GM18508 (cell line): ENCODE data around the gene RNF4.
"Not testable (repeated sequence)": the region's sequence is repeated elsewhere in the genome, so short reads cannot be mapped to it uniquely, and the experiment has no call there.

Experiments used
- ATAC-seq: cut with Tn5 transposase; IDR thresholded peaks from one replicate; pipeline ENCODE4 v1.9.1; 2021; ENCODE audit warnings: moderate number of reproducible peaks; ENCODE audit not compliant: insufficient read depth, unreplicated experiment

RNF4 gene

DNA sequence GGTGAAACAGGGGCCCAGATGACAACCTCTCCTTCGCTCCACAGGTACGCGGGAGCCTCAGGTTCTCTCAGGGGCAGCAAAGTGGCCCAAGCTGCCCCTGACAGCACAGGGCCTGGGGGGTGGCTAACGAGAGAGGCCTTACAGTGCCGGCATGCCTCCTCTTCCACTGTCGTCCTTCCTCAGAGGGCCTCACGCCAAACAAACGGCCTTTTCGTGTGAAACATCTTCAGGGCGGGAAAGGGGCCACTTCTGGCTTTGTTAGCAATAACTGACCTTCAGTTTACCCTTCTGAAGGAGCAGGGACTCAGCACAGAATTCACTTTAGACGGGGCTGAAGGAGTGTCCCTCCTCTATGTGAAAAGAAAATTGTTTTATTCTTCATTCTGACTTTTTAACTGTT lies 46.0 kb downstream of the RNF4 start:
- ATAC-seq = not testable (repeated sequence)

DNA sequence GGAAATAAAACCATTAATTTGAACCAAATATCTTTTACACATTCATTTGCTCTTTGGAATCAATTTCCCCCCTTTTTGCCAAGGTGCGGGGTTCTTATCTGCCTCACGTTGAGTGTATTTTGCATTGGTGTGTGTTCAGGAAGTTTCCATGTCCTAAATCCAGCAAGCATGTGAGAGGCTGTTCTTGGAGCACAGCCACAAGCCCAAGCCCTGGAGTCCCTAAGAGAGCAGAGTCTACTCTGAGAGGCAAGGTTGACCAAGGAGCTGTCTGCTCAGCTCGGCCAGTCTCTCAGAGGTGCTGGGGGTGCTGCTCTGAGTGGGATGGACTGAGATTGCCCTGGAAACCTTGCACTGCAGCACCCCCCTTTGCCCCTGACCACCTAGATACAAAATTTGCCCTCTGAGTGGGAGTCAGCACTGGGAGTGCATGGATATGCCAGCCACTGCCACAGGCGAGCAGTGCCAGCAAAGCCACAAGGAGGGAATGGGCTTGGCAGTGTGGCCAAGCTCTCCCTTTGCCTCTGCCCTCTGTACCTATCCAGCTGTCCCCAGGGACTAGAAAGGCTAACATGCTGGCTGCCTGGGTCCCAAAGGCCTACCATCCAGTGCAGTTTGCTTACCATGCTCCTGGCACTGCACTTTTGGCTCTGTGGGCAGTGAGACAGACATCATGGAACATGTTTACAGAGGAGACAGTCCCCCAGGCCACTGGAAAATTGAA lies 47.1 kb downstream of the RNF4 start:
- no peak for ATAC-seq

DNA sequence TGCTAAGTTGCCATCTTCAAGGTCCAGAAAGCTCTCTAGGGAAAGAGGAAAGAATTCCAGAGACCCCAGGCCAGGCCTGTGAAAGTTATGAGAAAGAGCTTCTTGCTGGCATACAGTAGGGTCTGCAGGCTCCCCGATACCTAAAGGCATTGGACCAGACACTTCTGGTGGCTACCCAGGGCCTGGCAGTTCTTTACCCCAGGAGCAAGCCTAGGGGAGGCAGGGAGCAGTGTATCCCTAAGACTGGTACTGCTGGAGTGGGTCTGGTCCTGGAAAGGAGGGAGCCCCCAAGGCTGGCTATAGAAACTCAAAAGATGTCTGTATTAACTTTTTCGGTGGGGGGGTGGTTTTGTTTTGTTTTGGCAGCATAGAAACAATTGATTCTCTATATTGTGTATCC lies 47.7 kb downstream of the RNF4 start:
- no peak for ATAC-seq

DNA sequence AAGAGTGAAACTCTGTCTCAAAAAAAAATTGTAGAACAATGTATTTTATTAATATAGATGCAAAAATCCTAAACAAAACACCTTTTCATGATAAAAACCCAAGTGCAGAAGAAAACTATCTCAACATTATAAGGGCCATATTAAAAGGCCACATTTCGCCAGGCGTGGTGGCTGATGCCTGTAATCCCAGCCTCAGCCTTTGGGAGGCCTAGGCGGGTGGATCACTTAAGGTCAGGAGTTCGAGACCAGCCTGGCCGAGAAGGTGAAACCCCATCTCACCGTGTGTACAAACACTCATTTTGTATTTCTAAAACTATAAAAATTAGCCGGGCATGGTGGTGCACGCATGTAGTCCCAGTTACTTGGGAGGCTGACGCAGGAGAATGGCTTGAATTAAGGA lies 57.7 kb downstream of the RNF4 start:
- no peak for ATAC-seq

DNA sequence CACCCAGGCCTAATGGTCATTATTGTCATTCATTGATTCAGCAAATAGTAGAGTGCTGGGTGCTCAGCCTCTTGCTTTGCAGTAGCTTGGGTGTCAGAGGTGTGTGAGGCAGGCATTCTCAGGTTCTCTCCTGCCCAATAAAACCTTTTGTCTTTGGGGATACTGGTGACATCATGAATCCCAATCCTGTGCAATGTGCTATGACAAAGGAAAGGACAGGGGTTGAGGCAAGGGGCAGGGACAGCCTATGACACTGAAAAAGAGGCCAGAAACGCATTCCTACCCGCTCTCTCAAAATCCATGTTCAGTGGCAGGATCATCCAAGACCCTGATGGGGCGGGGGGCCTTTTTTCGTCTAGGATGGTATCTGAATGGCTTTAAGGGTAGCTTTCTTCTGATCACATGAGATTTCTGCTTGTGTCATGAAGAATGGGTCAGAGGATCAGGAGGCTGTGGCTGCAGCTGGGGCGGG lies 66.0 kb downstream of the RNF4 start:
- no peak for ATAC-seq

DNA sequence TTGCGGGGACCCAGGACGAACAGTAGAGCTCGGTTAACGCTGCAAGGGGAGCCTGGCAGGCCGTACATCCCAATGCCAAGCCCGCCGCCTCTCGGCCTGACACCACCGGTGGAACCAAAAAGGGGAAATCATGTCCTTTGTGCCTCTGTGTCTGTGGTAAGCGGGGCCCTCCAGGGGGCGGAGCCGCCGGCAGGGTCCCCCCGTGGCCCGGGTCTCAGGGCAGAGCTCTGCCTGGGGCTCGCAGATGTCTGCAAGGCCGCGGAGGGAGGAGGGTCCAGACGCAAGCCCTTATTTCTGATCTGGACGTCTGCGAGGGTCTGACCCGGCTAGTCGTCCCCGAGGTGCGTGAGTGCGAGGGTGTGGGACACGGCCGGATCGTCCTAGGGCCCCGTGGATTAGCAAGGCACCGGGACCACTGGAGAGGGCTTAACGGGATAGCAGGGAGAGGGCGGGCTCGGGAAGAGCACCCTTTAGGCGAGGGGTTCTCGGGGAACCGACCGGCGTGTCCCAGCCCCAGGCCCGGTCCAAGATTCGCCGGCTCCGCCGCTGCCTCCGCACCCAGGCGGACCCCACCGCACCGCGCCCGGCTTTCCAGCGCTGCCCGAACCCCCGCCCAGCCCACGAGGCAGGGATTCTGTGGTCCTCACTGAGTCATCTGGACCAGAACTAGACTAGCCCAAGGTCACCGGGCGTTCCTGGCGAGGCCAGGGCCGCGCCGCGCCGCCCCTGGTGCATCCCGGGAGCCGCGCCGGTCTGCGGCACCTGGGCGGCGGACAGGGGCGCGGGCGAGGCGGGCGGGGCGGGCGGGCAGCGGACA lies 66.7 kb downstream of the RNF4 start:
- peak; percentile 15 for ATAC-seq

DNA sequence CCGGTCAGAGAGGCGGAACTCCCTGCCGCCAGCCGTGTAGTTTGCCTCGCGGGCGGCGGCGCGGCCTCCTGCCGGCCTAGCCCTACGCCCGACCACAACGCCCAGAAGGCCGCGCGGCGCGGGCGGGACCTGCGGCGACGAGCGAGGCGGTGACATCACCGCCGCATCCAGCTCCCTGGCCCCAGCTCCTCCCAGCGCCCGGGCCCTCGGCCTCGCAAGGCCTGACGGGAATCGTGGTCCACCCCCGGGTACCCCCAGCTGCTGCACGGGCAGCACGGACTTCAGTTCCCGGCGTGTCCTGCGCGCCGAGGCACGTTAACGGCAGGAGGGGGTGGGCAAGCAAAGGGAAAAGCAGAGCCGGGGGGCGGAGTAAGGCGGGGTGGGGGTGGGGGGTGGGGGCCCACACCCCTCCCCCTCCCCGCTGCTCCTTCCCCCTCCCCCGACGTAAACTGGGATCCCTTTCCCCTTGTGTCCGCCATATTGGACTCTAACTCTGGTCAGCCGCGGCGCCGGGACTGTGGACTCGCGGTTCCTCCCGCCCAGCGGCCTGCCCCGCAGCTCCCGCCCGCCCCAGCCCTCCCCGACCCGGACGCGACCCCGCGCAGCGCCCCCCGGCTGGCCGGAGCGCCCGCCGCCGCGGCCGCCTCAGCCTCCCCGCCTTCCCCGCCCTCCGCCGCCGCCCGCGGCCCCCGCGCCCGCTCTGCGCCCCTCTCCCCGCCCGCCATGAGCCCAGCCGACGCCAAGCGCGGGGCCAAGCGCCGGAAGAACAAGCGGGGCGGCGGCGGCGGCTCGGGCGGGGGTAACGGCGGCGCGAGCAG lies 67.5 kb downstream of the RNF4 start, which contains the start of gene FAM193A:
Gene FAM193A (plus strand): TSS at position 455 of the 818 bp plus-strand sequence. CDS start 269 bp downstream, at position 724.
- peak; percentile 57 for ATAC-seq

DNA sequence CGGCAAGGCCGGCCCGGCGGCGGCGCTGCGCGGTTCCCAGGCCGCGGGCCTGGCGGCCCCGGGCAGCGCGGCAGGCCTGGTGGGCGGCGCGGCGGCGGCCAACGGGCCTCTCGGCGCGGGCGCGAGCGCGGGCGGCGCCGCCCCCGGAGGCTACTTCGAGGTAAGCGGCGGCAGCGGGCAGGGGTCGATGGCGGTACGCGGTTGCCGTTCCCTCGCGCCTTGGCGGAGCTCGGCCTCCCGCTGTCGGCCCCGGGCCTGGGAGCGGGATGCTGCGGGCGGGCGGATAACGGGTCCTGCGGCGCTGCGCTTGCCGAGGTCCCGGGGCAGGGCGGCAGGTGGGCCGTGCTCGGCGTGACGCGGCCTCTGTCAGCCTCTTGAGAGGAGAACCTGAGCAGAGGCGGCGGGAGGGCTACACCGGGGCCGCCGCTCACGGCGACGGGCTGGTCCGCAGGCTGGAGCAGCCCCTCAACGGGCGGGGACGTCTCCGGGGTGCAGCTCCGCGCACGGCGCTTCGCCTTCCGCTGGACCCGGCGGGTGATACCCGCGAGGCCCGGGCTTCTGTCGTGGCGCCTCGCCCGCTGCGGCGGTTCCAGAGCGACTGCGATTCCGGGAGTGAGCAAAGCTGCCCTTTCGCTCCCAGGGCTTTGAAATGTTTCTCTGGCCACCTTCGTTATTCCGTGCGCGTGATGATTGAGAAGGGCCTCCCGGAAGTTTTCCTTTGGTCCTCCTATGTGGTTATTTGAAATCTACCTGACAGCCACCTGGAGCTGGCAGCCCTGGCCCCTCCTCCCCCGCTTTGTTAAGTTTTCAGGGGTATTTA lies 68.3 kb downstream of the RNF4 start:
- ATAC-seq = no peak

DNA sequence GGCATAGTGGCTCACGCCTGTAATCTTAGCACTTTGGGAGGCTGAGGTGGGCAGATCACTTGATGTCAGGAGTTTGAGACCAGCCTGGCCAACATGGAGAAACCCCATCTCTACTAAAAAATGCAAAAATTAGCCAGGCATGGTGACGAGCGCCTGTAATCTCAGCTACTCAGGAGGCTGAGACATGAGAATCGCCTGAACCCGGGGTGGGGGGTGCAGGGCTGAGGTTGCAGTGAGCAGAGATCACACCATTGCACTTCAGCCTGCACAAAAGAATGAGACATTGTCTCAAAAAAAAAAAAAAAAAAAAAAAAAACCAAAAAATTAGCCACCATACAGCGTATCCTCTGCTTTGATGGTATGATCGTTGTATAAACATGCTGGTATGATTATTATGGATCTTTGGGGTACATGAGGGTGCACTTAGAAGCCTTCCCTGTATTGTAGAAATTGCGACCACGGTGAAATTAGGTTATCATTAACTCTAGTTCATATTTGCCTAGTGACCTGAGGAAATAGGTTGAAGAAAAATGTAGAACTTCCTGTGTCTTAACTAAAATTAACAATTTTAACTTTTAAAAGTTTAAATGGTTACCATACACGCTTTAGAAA lies 74.8 kb downstream of the RNF4 start:
- not testable (repeated sequence) for ATAC-seq

DNA sequence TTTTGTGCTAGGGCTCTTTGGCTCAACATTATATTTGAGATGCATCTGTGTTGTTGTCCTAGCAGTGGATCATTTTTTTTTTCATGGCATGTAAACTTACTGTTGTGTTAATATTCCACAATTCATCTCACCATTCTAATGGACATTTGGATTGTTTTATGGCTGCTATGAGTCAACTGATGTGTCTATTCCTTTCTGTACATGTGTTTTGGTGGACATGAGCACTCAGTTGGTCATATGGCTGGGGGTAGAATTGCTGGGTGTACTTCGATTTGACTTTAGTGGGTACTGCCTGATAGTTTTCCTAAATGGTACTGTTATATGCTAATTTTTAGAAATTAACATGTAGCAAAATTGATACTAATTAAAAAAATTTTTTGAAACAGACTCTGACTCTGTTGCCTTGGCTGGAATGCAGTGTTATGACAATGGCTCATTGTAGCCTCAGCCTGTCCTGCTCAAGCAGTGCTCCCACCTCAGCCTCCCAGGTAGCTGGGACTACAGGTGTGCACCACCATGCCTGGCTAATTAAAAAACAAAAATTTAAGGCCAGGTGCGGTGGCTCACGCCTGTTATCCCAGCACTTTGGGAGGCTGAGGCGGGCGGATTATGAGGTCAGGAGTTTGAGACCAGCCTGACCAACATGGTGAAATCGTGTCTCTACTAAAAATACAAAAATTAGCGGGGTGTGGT lies 76.6 kb downstream of the RNF4 start:
- ATAC-seq = no peak

DNA sequence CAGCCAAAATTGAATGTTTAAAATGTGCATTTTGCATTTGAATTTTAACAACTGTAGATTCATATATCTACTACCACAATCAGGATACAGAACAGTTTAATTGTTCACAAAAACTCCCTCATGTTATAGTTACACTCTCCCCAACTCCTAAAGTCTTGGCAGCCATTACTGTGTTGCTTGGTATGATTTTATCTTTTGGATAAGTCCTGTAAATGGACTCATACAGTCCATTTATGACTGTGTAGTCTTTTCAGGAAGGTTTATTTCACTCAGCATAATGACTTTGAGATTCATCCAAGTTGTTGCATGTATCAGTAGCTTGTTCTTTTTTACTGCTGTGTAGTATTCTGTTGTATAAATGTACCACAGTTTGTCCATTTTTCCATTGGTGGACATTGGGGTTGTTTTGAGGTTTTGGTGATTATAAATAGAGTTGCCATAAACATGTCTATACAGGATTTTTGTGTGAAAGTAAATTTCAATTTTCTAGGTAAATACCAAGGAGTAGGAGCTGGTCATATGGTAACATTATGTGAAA lies 77.4 kb downstream of the RNF4 start:
- ATAC-seq = no peak

DNA sequence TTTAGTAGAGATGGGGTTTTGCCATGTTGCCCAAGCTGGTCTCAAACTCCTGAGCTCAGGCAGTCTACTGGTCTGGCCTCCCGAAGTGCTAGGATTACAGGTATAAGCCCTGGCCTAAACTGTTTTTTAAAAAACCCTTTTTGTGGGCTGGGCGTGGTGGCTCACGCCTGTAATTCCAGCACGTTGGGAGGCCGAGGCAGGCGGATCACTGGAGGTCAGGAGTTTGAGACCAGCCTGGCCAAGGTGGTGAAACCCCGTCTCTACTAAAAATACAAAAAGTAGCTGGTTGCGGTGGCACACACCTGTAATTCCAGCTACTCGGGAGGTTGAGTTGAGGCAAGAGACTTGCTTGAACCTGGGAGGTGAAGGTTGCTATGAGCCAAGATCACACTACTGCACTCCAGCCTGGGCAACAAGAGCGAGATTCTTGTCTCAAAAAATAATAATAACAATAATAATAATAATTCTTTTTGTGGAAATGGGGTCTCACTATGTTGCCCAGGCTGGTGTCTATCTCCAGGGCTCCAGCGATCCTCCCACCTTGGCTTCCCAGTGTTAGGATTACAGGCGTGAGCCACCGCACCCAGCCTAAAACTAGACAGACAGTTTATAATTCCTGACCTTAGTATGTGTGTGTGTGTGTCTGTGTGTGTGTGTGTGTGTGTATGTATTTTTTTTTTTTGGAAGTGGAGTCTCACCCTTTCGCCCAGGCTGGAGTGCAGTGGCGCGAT lies 78.2 kb downstream of the RNF4 start:
- ATAC-seq = not testable (repeated sequence)

DNA sequence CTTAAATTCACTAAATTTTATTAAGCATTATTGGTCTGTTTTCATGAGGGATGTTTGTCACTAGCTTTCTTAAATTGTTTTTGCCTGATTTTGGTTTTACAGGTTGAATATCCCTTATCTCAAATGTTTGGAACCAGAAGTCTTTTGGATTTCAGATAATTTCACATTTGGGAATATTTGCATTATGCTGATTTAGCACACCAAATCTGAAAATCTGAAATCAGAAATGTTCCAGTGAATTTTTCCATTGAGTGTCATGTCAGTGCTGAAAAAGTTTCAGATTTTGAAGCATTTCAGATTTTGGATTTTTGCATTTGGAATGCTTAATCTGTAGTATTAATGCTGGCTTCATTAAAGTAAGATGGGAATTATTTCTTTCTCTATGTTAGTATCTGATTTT lies 82.2 kb downstream of the RNF4 start:
- ATAC-seq = no peak

DNA sequence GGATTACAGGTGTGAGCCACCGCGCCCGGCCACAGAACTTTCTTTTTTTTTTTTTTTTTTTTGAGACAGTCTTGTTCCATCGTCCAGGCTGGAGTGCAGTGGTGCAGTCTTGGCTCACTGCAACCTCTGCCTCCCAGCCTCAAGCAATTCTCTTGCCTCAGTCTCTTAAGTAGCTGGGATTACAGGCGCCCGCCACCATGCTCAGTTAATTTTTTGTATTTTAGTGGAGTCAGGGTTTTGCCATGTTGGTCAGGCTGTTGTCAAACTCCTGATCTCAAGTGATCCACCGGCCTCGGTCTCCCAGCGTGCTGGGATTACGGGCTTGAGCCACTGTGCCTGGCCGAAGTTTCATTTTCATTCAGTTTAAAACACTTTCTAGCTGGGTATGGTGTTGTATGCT lies 83.9 kb downstream of the RNF4 start:
- no peak for ATAC-seq

DNA sequence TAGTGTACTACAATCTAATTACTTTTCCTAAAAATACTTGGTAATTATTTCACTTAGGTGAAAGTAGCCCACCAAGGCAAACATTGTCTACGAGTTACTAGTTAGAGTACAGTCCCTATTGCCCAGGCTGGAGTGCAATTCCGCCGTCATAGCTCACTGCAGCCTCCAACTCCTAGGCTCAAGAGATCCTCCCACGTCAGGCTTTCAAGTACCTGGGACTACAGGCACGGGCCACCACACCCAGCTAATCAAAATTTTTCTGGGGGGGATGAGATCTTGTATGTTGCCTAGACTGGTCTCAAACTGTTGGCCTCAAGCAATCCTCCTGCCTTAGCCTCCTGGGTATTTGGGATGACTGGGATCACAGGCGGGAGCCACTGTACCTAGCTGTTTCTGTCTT lies 89.4 kb downstream of the RNF4 start:
- ATAC-seq = no peak

DNA sequence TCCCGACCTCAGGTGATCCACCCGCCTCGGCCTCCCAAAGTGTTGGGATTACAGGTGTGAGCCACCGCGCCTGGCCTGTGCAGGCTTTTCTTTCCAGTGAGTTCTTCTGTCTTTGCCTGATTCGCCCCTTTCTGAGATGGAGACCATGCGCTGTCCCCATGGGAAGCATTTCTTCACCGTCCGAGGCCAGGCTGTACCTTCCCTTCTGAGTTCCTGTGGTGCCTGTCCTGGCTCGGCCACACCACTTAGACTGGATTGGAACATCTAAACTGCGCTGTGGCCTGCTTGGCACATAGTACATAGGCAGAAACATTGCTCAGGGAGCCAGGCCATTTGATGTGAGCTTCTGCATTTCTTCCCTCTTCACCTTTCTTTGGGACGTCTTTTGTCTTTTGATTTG lies 91.3 kb downstream of the RNF4 start:
- no peak for ATAC-seq
